HG03196 (cell line): ENCODE measurements around the gene CEP89.
"Not testable (repeated sequence)": the region's sequence is repeated elsewhere in the genome, so short reads cannot be mapped to it uniquely, and the experiment has no call there.

ENCODE experiments used
- ATAC-seq: cut with Tn5 transposase; IDR thresholded peaks from one replicate; pipeline ENCODE4 v1.9.1; 2021; ENCODE audit not compliant: unreplicated experiment

Gene CEP89

GRCh38 chr19:32872391-32872790 lies 99.4 kb downstream of the CEP89 start:
- ATAC-seq = no peak

GRCh38 chr19:32870981-32871451 lies 100.7 kb downstream of the CEP89 start:
- ATAC-seq = no peak

GRCh38 chr19:32869966-32870573 lies 101.7 kb downstream of the CEP89 start:
- no peak for ATAC-seq

GRCh38 chr19:32869369-32869965 lies 102.3 kb downstream of the CEP89 start, which contains the start of gene SLC7A9:
SLC7A9 (minus strand) TSS chr19:32869767; CDS start chr19:32868534, 1,233 bp downstream.
- ATAC-seq = no peak

GRCh38 chr19:32868206-32868950 lies 103.4 kb downstream of the CEP89 start:
- ATAC-seq = no peak

GRCh38 chr19:32867436-32867835 lies 104.3 kb downstream of the CEP89 start:
- not testable (repeated sequence) for ATAC-seq

GRCh38 chr19:32866564-32867265 lies 105.0 kb downstream of the CEP89 start:
- ATAC-seq = no peak

- ATAC-seq = no peak
These were observed 105.7 kb downstream of the CEP89 start for GRCh38 chr19:32866061-32866460.

GRCh38 chr19:32865326-32865725 lies 106.4 kb downstream of the CEP89 start:
- no peak for ATAC-seq

GRCh38 chr19:32864318-32865007 lies 107.3 kb downstream of the CEP89 start:
- ATAC-seq = no peak

GRCh38 chr19:32863841-32864240 lies 107.9 kb downstream of the CEP89 start:
- no peak for ATAC-seq

GRCh38 chr19:32863301-32863700 lies 108.5 kb downstream of the CEP89 start:
- no peak for ATAC-seq

GRCh38 chr19:32862741-32863140 lies 109.0 kb downstream of the CEP89 start:
- no peak for ATAC-seq

GRCh38 chr19:32862173-32862572 lies 109.6 kb downstream of the CEP89 start:
- no peak for ATAC-seq

- no peak for ATAC-seq
These were observed 110.2 kb downstream of the CEP89 start for GRCh38 chr19:32861596-32861995.

- no peak for ATAC-seq
These were observed 112.2 kb downstream of the CEP89 start for GRCh38 chr19:32859591-32859990.

- ATAC-seq = no peak
These were observed 113.2 kb downstream of the CEP89 start for GRCh38 chr19:32858559-32858958.

- no peak for ATAC-seq
These were observed 113.6 kb downstream of the CEP89 start for GRCh38 chr19:32858155-32858554.

- no peak for ATAC-seq
These were observed 114.2 kb downstream of the CEP89 start for GRCh38 chr19:32857584-32857983.

- not testable (repeated sequence) for ATAC-seq
These were observed 114.9 kb downstream of the CEP89 start for GRCh38 chr19:32856818-32857217.

- no peak for ATAC-seq
These were observed 119.5 kb downstream of the CEP89 start for GRCh38 chr19:32852216-32852615.
